B cell (primary cell): ENCODE measurements around the gene CHD1. TPM values are rescaled to one million over a fixed set of nuclear protein-coding genes. Genes with fewer than 3 reads are reported as not detected.

ENCODE experiments used
- ATAC-seq: fragments of 200-7000 bp; cut with Tn5 transposase; one replicate; pipeline ENCODE4 v1.10.0; 2021; ENCODE audit warnings: low read depth, mild to moderate bottlenecking, moderate number of reproducible peaks, moderate library complexity
- CTCF ChIA-PET: fragments of 350-600 bp; sonication (Branson Sonifier 250); formaldehyde crosslinking; loops from one replicate; lab custom pipeline; 2021; ENCODE audit warnings: antibody characterized with exemption, inconsistent platforms; lab: Charles Lee
- POLR2A ChIA-PET: fragments of 350-600 bp; sonication (Branson Sonifier 250); formaldehyde crosslinking; loops from one replicate; lab custom pipeline; 2021; ENCODE audit warnings: antibody characterized with exemption; lab: Charles Lee
- DNase-seq: peaks from one replicate; pipeline ENCODE4 v3.0.0; 2013
- H2AFZ ChIP-seq: 2 replicates; pipeline ENCODE4 v1.6.1; 2012; ENCODE audit warnings: mild to moderate bottlenecking, low read depth, low read length; ENCODE audit not compliant: insufficient read depth, poor library complexity, severe bottlenecking
- H3K27ac ChIP-seq, 2 donors: 1 replicate in 1 of 2; 2 replicates in 1 of 2; pipeline ENCODE4 v1.5.1; 2012 to 2013; ENCODE audit warnings: low read length in 2 of 2, mild to moderate bottlenecking in 2 of 2, moderate library complexity in 1 of 2
- H3K27me3 ChIP-seq, 4 experiments: fragments of 200-600 bp in 1 of 4; sonication (generic) in 1 of 4; replicated peaks in 1 of 4; 1 replicate in 2 of 4; 2 replicates in 2 of 4; pipeline versions ENCODE4 v1.6.1 to v1.7.0; 2013 to 2016; ENCODE audit warnings: low read length in 3 of 4, mild to moderate bottlenecking in 2 of 4, mixed read lengths in 1 of 4, moderate library complexity in 1 of 4; ENCODE audit not compliant: insufficient read depth in 4 of 4, control insufficient read depth in 3 of 4; ENCODE audit errors: control extremely low read depth in 1 of 4
- H3K36me3 ChIP-seq, 2 experiments: replicated peaks in 1 of 2; 1 replicate in 1 of 2; 2 replicates in 1 of 2; pipeline versions ENCODE4 v1.6.1 to v1.7.1; 2013; ENCODE audit warnings: low read length in 1 of 2; ENCODE audit not compliant: insufficient read depth in 2 of 2, control insufficient read depth in 1 of 2; ENCODE audit errors: control extremely low read depth in 1 of 2, extremely low read depth in 1 of 2
- H3K4me1 ChIP-seq, 2 donors: fragments of 200-600 bp in 1 of 2; sonication (generic) in 1 of 2; 1 replicate in 1 of 2; 2 replicates in 1 of 2; pipeline versions ENCODE4 v1.5.1 to v1.6.1; 2013 to 2017; ENCODE audit warnings: low read length in 2 of 2; ENCODE audit not compliant: control insufficient read depth in 2 of 2, insufficient read depth in 2 of 2
- H3K4me2 ChIP-seq: replicated peaks from 2 replicates; pipeline ENCODE3; 2012; ENCODE audit warnings: mild to moderate bottlenecking, low read depth, low read length; ENCODE audit not compliant: poor library complexity, severe bottlenecking
- H3K4me3 ChIP-seq, 5 experiments: fragments of 200-600 bp in 1 of 5; sonication (generic) in 1 of 5; 1 replicate in 3 of 5; 2 replicates in 2 of 5; pipeline versions ENCODE4 v1.5.1 to v1.7.0; 2011 to 2016; ENCODE audit warnings: low read length in 4 of 5, mild to moderate bottlenecking in 4 of 5, low read depth in 2 of 5, control low read depth in 1 of 5, moderate library complexity in 1 of 5; ENCODE audit not compliant: insufficient read depth in 1 of 5; ENCODE audit errors: control extremely low read depth in 1 of 5, extremely low read depth in 1 of 5
- H3K79me2 ChIP-seq: fragments of 200-600 bp; sonication (generic); one replicate; pipeline ENCODE4 v1.6.0; 2016; ENCODE audit warnings: low read length; ENCODE audit not compliant: control insufficient read depth, insufficient read depth
- H3K9ac ChIP-seq: fragments of 200-600 bp; sonication (generic); 2 replicates; pipeline ENCODE4 v1.6.1; 2017; ENCODE audit warnings: mild to moderate bottlenecking, low read length, moderate library complexity
- H3K9me3 ChIP-seq, 3 donors: one replicate each; pipeline versions ENCODE4 v1.6.1 to v1.7.1; 2013; ENCODE audit warnings: low read length in 2 of 3; ENCODE audit not compliant: control insufficient read depth in 2 of 3, insufficient read depth in 1 of 3; ENCODE audit errors: control extremely low read depth in 1 of 3
- H4K20me1 ChIP-seq: 2 replicates; pipeline ENCODE4 v1.6.0; 2012; ENCODE audit warnings: mild to moderate bottlenecking, low read length; ENCODE audit not compliant: insufficient read depth, control insufficient read depth, poor library complexity, severe bottlenecking
- H3K27ac Mint-ChIP-seq: one replicate; pipeline ENCODE4 v1.8.0; 2021; ENCODE audit warnings: mixed read lengths
- H3K27me3 Mint-ChIP-seq: one replicate; pipeline ENCODE4 v1.8.0; 2021; ENCODE audit warnings: mixed read lengths
- H3K4me1 Mint-ChIP-seq: one replicate; pipeline ENCODE4 v1.8.0; 2021; ENCODE audit warnings: mixed read lengths
- H3K4me3 Mint-ChIP-seq: one replicate; pipeline ENCODE4 v1.8.0; 2021; ENCODE audit warnings: mixed read lengths
- H3K9me3 Mint-ChIP-seq: one replicate; pipeline ENCODE4 v1.8.0; 2022; ENCODE audit warnings: mixed read lengths; ENCODE audit not compliant: insufficient read depth
- EZH2 ChIP-seq: IDR thresholded peaks from 2 replicates; pipeline ENCODE4 v1.6.1; 2012; ENCODE audit warnings: borderline replicate concordance, low read depth, mild to moderate bottlenecking, moderate library complexity, low read length; ENCODE audit not compliant: insufficient read depth, poor library complexity, severe bottlenecking
- WGBS: methylation state at CpG from one replicate; pipeline ENCODE4 v1.1.5; 2013; ENCODE audit warnings: missing lambda C conversion rate; ENCODE audit not compliant: insufficient coverage; 5-methylcytosine and 5-hydroxymethylcytosine counted together
- intact Hi-C: fragments of 100-400 bp; cut with micrococcal nuclease; formaldehyde crosslinking; loops from one replicate; pipeline ENCODE4 v1.10.0; 2022
- polyA plus RNA-seq: library from polyadenylated mRNA; depleted of rRNA; stranded (reverse); fragments of >200 nt; gene quantifications from 2 replicates; pipeline ENCODE4 v1.2.3, GENCODE V29; 2012
- total RNA-seq, 2 donors: library from RNA; stranded (reverse); fragments of 120-200 nt in 1 of 2; gene quantifications; 1 replicate in 1 of 2; 2 replicates in 1 of 2; pipeline versions ENCODE4 v1.2.3 to v1.2.4, GENCODE V29; 2013 to 2022
- TF ChIP-seq, protein P1 (sequence below): fragments of 200-600 bp; IDR thresholded peaks from one replicate; pipeline ENCODE4 v1.8.0; 2022; ENCODE audit warnings: antibody characterized with exemption, mild to moderate bottlenecking

Gene CHD1
- total and polyA plus RNA-seq, 2 donors (not counting 1 experiment from before 2014, with no cell fraction given), result 27.8 to 91.4 TPM

DNA sequence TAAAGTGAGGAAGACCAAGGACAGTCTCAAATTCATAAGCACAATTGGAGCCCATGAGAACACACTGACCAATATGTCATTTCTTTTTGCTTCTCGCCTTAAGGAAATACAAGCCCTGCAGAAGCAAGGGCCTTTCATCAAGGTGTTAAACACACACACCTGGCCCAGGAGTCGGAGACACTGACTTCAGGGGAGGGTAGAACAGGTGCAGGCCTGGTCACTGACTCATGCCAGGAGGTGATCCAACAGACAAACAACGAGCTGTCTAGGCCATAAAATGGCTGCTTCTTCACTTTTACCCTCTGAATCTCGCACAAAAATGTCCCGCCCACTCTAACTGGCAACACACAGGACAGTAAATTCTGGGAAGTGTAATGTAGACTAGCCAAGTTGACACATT is 92.6 kb downstream of the CHD1 start:
- Mint-ChIP-seq H3K4me3 (no peak overlapping the region), H3K4me1 (no peaks in the 10 kb centered on the region), H3K27ac (no peak overlapping the region), H3K9me3 (no peaks in the 10 kb centered on the region), H3K27me3 (no peaks in the 10 kb centered on the region)
- no peak overlapping the region for H2AFZ ChIP-seq
- no peak overlapping the region for H3K4me3 ChIP-seq
- ATAC-seq (no peak), DNase-seq (no peak)
- no peaks in the 10 kb centered on the region for H3K36me3 ChIP-seq
- H3K9me3 ChIP-seq, result no peaks in the 10 kb centered on the region
- no peak overlapping the region for H3K9ac ChIP-seq
- no peak for TF ChIP-seq EZH2
- TF ChIP-seq, protein P1, sequence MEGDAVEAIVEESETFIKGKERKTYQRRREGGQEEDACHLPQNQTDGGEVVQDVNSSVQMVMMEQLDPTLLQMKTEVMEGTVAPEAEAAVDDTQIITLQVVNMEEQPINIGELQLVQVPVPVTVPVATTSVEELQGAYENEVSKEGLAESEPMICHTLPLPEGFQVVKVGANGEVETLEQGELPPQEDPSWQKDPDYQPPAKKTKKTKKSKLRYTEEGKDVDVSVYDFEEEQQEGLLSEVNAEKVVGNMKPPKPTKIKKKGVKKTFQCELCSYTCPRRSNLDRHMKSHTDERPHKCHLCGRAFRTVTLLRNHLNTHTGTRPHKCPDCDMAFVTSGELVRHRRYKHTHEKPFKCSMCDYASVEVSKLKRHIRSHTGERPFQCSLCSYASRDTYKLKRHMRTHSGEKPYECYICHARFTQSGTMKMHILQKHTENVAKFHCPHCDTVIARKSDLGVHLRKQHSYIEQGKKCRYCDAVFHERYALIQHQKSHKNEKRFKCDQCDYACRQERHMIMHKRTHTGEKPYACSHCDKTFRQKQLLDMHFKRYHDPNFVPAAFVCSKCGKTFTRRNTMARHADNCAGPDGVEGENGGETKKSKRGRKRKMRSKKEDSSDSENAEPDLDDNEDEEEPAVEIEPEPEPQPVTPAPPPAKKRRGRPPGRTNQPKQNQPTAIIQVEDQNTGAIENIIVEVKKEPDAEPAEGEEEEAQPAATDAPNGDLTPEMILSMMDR, result no peak
- CTCF ChIA-PET, result no interaction called here
- H3K27ac ChIP-seq, result no peak overlapping the region
- H4K20me1 ChIP-seq, result no peaks in the 10 kb centered on the region
- no peaks in the 10 kb centered on the region for H3K79me2 ChIP-seq
- intact Hi-C loops, result no loop called here
- WGBS, result 78% methylated on average over 2 of the region's 5 CpGs
- POLR2A ChIA-PET, result no interaction called here
- no peak overlapping the region for H3K4me2 ChIP-seq
- no peaks in the 10 kb centered on the region for H3K27me3 ChIP-seq
- H3K4me1 ChIP-seq, result no peaks in the 10 kb centered on the region

DNA sequence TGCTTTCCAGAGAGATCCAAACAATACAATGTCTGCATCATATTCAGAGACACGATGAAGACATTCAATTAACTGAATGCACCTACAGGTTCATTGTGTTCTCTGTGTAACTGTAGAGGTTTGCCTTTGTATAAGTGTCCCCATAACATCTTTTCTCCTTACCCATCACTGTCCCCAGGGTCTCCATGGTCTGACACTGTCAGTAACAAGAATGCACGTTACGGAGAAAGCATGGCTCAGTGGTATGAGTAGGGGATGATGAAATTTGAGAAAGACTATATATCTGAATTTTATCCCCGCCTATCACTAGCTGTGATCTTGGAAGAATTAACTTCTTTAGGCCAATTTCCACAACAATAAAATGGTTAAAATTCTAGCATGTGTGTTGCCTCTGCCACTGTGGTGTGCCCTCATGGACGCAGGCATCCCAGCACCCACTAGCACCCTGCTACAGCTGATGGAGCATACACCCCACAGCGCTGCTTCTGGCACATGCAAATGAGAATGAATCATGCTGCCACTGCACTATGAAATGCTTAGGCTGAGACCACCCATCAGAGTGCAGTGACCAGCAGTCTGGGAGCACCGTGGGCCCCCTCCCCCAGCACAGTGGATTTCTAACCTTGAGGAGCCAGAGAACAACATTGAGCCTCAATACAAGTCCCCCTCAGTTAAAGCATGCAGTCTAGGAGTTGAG is 101.1 kb downstream of the CHD1 start:
- Mint-ChIP-seq H3K27ac (no peak overlapping the region), H3K27me3 (no peaks in the 10 kb centered on the region), H3K9me3 (no peaks in the 10 kb centered on the region), H3K4me3 (no peak overlapping the region), H3K4me1 (no peaks in the 10 kb centered on the region)
- no peaks in the 10 kb centered on the region for H4K20me1 ChIP-seq
- H3K4me3 ChIP-seq, result no peak overlapping the region
- no peak overlapping the region for H3K27ac ChIP-seq
- ChIA-PET POLR2A (no interaction called here), CTCF (interaction anchor here (1.2 to 2.6 kb wide), 3 partner anchors 12 to 1597 kb away, joined by 3 to 9 read pairs (median 5); no protein-coding TSS in a partner anchor)
- H3K9me3 ChIP-seq, result no peaks in the 10 kb centered on the region
- H3K4me1 ChIP-seq, result no peaks in the 10 kb centered on the region
- H3K9ac ChIP-seq, result no peak overlapping the region
- H3K79me2 ChIP-seq, result no peaks in the 10 kb centered on the region
- intact Hi-C loops, result no loop called here
- H3K36me3 ChIP-seq, result no peaks in the 10 kb centered on the region
- no peaks in the 10 kb centered on the region for H3K27me3 ChIP-seq
- WGBS, result 69% methylated on average over 3 of the region's 7 CpGs
- TF ChIP-seq EZH2, result no peak
- TF ChIP-seq, protein P1, result no peak
- no peak overlapping the region for H3K4me2 ChIP-seq
- DNase-seq (no peak), ATAC-seq (no peak)
- no peak overlapping the region for H2AFZ ChIP-seq
